Measurements from ENCODE around the gene CHST15.

CHST15 gene

DNA sequence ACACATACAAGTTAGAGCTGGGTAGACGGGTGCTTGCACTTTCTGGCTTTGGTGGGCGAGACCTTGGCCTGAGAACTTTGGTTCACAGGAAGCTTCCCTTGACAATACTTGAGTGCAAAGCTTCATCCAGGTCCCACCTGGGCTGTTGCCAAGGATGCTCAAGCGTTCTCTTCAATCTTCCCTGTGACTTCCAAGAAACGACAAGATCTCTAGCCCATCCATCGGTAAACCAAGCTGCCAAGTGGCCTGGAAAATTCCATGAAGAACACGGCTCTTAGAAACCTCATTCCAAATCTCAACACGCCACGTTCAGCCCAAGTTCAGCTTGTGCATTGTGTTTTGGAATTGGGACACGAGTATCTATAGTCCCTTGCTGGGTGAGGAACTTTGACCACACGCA lies 84.7 kb downstream of the CHST15 start:
- DNase-seq, result no peak

DNA sequence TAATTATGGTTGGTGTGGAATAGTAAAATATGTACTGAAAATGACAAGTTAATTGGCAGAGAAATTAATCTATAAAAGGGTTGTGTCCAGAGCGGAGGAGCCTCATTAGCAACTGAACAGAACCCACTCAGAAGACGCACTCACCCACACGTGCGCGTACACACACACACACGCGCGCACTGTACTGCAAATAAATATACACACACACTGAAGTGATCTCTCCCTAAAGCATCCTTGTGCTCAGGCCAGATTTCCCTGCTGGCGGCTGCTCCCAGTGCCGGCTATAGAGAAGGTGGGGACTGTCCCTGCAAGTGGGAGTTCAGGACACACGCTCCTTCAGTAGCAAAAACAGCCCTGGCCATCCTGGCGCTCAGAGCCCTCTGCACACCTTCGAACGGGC lies 85.2 kb downstream of the CHST15 start:
- DNase-seq, result no peak

- DNase-seq, result no peak
Observed at GRCh38 chr10:124007773-124008145, 85.6 kb downstream of the CHST15 start.

DNA sequence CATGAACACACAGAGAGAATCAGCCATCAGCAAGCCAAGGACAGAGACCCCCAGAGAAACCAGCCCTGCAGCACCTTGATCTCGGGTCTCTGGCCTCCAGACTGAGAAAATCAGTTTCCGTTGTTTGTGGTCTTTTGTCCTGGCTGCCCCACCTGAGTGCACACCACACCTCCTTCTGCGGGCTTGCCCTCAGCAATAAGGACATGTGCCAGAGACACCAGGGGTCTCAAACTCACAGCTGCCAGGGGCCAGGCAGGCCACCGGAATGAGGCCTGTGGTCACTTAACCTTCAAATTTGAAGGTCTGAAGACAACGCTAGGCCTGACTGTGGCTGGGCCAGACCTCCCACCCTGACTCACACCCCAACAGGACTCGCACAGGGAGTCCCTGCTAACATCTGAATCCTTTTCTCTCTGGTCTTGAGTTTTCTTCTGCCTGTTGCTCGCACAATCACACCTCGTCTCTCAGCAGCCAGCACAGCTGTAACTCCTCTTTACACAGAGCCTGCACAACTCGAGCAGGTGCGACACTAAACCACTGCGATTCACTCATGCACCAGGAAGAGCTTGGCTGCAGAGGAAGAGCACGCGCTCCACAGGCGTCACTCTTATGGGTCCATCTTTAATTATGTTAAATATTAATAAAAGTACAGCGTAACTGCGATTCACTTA lies 86.2 kb downstream of the CHST15 start:
- DNase-seq, result no peak

DNA sequence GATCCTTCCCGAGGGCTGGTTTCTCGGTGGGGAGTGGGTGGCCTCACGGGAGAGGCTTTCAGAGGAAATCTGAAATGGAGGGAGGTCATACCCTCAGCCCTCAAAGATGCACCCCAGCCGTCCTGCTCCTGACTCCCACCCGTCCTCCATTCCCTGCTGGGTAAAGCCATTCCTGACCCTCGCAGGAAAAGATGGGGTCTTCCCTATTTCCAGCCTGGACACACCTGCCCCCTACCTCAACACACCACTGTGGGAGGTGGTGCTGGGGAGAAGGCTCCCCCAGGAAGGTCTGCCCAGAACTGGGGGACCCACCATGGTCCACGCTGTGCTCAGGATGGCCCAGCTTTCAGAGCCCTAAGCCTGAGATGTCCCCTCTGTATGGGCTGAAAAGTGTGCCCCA lies 86.9 kb downstream of the CHST15 start:
- no peak for DNase-seq

GRCh38 chr10:124005991-124006392 lies 87.4 kb downstream of the CHST15 start:
- peak; percentile 85 for DNase-seq

DNA sequence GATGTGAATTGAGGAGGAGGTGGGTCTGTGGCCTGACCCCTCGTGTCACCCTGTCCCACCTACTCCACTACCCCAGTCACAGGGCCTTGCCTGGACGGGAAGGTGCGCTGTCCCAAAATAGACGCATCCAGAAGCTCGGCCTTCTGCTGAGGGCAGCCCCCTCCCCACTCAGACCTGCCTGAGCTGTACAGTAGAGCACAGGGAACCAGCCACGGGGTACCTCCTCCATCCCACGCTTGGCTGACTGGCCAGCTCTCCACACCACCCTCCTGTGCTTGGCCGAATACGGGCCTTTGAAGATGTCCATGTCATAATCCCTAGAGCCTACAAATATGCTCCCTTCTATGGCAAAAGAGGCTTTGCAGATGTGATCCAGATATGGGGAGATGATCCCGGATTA lies 88.3 kb downstream of the CHST15 start:
- no peak for DNase-seq

DNA sequence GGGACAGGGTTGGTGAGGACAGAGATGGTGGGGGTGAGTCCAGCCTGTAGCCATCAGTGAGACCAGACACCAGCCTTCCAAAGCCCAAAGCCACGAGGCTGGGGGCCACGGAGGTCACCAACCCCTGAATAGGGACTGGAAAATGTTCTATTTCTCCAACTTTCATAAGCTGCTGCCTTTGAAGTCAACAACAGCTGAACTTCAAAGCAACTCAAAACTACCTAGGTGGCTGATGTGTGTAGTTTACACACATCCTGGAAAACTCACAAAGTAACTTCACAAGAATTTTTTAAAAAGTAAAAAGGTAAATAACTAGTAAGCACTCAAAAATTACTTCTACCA lies 88.8 kb downstream of the CHST15 start:
- DNase-seq, result no peak

DNA sequence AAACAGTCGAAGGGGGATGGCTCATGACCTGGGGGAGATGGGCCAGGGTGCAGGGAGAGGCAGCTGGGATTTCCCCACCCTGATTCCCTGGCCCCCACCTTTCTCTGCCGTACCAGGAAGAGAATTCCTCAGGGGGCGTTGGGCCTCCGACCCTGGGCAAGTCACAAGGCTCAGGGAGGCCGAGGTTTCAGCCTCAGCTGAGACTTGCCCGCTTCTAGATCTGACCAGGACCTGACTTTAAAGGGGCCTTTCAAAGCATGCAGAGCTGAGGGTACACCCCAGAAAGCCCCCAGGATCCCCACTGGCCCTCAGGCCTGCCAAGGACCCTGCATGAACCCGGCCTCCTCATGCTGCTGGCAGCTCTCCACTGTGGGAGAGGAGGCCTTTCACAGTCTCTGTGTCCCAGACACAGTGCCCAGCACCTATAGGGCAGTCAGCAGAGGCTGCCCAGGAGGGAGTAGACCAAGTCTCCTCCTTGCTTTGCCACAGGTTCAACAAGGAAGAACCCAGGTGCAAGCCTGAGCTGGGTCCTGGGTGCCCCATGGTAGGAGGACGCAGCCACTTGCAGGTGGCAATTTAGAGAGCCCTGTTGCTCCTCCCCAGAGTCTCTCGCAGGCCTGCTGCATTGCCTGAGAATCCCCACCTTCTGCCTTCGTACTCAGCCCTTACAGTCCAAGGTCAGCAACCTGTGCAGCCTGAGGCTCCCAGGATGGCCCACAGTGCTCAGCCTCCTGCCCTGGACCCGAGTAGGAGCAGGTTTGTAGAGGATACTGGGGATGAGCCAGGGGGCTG lies 89.3 kb downstream of the CHST15 start:
- DNase-seq, result no peak

- no peak for DNase-seq
Observed at GRCh38 chr10:124003481-124003870, 89.9 kb downstream of the CHST15 start.

GRCh38 chr10:124003070-124003419 lies 90.4 kb downstream of the CHST15 start:
- DNase-seq, result no peak

GRCh38 chr10:124002391-124003069 lies 90.9 kb downstream of the CHST15 start:
- DNase-seq, result no peak

DNA sequence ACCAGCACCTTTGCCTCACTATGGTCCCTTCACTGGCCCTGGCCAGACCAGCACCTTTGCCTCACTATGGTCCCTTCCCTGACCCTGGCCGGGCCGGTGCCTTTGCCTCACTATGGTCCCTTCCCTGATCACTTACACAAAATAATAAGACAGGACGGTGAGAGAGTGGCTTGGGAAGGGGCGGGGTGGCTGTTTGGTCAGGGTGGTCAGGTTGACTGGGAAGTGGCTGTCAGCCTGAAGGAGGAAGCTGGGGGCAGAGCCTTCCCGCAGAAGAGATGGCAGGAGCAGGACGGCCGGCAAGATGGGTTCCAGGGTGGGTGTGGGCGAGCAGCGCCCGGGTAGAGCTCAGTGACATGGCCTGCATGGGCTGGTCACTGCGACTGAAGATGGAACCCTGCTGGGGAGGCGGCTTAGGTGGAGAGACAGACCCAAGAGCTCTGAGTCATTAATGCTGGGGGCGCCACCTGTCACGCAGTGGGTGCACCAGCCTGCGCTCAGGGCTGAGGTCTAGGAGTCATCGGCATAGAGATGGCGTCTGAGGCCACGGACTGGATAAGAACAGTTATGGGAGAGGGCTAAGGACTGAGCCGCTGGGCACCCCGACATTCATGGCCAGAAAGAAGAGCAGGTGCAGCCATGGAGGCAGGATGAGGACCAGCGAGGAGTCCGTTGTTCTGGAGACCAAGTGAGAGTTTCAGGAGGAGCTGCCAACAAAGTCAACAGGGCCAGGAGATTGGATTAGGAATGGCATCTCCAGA lies 91.8 kb downstream of the CHST15 start:
- DNase-seq, result no peak

DNA sequence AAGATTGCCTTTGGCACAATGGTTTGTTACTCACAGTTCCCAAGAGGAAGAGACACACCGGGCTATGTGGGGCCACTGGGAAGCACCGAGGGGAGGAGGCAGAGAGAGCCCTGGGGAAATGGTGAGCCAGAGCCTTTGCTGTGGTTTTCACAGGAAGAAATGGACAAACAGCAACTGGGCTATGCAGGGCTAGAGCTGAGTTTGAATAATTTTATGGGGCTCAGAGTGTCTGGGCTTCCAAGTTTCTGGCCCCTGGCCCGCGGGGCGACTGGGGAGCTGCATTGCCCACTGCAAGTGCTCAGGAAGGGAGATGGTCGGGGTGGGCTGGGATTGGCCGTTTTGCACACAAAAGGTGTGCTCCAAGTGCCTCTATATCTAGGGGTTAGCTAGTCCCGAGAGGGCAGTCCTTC lies 92.6 kb downstream of the CHST15 start:
- no peak for DNase-seq

DNA sequence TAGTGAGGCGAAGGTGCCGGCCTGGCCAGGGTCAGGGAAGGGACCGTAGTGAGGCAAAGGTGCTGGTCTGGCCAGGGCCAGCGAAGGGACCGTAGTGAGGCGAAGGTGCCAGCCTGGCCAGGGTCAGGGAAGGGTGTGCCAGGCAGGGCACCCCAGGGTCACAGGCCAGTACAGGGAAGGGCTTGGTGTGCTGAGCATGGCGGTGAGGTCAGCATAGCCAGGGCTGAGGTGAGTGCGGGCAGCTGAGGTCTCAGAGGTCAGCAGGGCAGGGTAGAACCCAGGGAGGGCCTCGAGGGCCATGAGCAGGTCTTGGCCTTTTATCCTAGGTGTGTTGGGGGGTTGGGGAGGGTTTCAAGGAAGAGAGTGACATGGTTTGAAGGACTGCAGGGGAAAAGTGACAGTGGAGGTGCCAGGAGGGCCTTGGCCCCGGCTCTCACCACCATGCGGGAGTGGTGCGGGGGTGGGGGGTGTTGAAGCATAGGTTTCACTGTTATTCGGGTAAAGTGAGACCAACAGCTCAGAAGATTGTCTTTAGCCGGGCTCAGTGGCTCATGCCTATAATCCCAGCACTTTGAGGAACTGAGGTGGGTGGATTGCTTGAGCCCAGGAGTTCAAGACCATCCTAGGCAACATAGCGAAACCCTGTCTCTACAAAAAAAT lies 93.3 kb downstream of the CHST15 start:
- DNase-seq, result no peak

GRCh38 chr10:123999261-123999660 lies 94.1 kb downstream of the CHST15 start:
- no peak for DNase-seq

DNA sequence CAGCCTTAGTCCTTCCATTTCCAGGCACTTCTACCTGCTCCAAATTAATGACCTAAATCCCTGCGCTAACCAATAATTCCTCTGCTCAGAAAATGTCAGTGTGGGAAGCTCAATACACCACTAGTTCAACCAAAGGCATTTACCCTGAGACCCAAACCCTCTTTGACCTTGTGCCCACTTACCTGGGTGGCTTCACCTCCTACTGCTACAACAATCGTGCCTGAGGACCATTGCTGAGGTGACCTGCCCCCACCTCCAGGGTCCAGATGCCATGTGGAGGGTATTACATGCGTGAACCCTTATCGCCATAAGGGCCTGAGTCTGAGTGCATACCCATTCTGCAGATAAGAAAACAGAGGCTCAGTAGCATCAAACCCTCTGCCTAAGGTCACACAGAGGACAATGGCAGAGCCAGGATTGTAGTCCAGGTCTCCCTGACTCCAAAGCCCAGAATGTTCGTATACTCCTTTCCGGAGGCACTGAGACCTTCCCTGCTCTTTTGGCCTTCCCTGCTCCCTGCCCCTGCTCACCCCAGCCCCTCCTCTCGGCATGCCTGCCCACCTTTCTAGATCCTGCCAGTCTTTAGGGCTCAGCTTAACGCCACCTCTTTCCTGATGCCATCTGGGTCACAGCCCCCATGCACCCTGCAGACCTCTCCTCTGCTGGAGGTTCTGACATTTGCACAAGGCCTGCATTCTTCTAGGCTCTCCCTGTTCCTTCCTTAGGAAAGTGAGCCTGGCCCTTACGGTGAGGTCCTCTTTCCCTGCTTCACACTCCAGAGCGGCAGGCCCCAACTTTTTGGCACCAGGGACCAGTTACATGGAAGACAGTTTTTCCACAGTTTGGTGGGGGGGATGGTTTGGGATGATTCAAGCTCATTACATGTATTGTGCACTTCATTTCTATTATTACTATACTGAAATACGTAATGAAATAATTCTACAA lies 94.9 kb downstream of the CHST15 start:
- no peak for DNase-seq

- DNase-seq, result no peak
Observed at GRCh38 chr10:123997486-123998196, 95.8 kb downstream of the CHST15 start.

GRCh38 chr10:123997013-123997412 lies 96.4 kb downstream of the CHST15 start:
- DNase-seq, result no peak

- DNase-seq, result no peak
Observed at GRCh38 chr10:123996302-123996701, 97.1 kb downstream of the CHST15 start.

GRCh38 chr10:123995461-123996131 lies 97.8 kb downstream of the CHST15 start:
- DNase-seq, result no peak
